Stimulated activated CD8-positive, alpha-beta memory T cell treated with anti-CD3 and anti-CD28 coated beads, Interleukin-7, amount 100 ng/mL, for 1 hour (primary cell): ENCODE data around the gene IL37.
"Not testable (repeated sequence)": the region's sequence is repeated elsewhere in the genome, so short reads cannot be mapped to it uniquely, and the experiment has no call there.

ENCODE experiments used
- DNase-seq, 2 donors: peaks; one replicate each; pipeline ENCODE4 v3.0.0-alpha.2; 2020; ENCODE audit warnings: low read depth in 2 of 2

The IL37 gene

GRCh38 chr2:112923237-112923966 lies 12.4 kb downstream of the IL37 start:
- no peak for DNase-seq

- DNase-seq, result no peak
Measured at GRCh38 chr2:112923967-112924338, 13.0 kb downstream of the IL37 start.

GRCh38 chr2:112924360-112924759 lies 13.4 kb downstream of the IL37 start:
- no peak for DNase-seq

GRCh38 chr2:112924821-112925220 lies 13.9 kb downstream of the IL37 start:
- no peak for DNase-seq

- no peak for DNase-seq
Measured at GRCh38 chr2:112926707-112927106, 15.7 kb downstream of the IL37 start.

GRCh38 chr2:112927745-112928144 lies 16.8 kb downstream of the IL37 start:
- no peak for DNase-seq

- DNase-seq, result no peak
Measured at GRCh38 chr2:112933261-112933660, 22.3 kb downstream of the IL37 start.

GRCh38 chr2:112934117-112934516 lies 23.2 kb downstream of the IL37 start:
- not testable (repeated sequence) for DNase-seq

GRCh38 chr2:112936927-112937232 lies 25.9 kb downstream of the IL37 start:
- no peak for DNase-seq

- DNase-seq, result no peak
Measured at GRCh38 chr2:112938904-112939303, 27.9 kb downstream of the IL37 start.

GRCh38 chr2:112939425-112939824 lies 28.5 kb downstream of the IL37 start:
- no peak for DNase-seq

- DNase-seq, result no peak
Measured at GRCh38 chr2:112940859-112941625, 30.1 kb downstream of the IL37 start.

GRCh38 chr2:112941753-112942653 lies 31.0 kb downstream of the IL37 start:
- DNase-seq, result peak; percentile 20

GRCh38 chr2:112942654-112943002 lies 31.7 kb downstream of the IL37 start:
- DNase-seq, result no peak

- DNase-seq, result no peak
Measured at GRCh38 chr2:112944971-112945370, 34.0 kb downstream of the IL37 start.

GRCh38 chr2:112946086-112946485 lies 35.1 kb downstream of the IL37 start:
- DNase-seq, result no peak

GRCh38 chr2:112947374-112947773 lies 36.4 kb downstream of the IL37 start:
- no peak for DNase-seq

GRCh38 chr2:112949456-112949855 lies 38.5 kb downstream of the IL37 start:
- no peak for DNase-seq

- DNase-seq, result no peak
Measured at GRCh38 chr2:112954364-112954763, 43.4 kb downstream of the IL37 start.

- DNase-seq, result no peak
Measured at GRCh38 chr2:112957511-112957910, 46.5 kb downstream of the IL37 start.

GRCh38 chr2:112958428-112959108 lies 47.6 kb downstream of the IL37 start:
- DNase-seq, result no peak
